Pancreas (tissue), 10 donors: ENCODE data around the gene SLC7A7. TPM values are rescaled to one million over a fixed set of nuclear protein-coding genes. Genes with fewer than 3 reads are reported as not detected.
"Not testable (repeated sequence)": the region's sequence is repeated elsewhere in the genome, so short reads cannot be mapped to it uniquely, and the experiment has no call there.

Experiments
- ATAC-seq, 4 donors: fragments of 200-7000 bp; cut with Tn5 transposase; one replicate each; pipeline versions ENCODE4 v1.8.0 to v1.9.1; 2020; ENCODE audit warnings: mild to moderate bottlenecking in 4 of 4, moderate library complexity in 4 of 4
- DNase-seq, 6 donors: peaks; one replicate each; pipeline ENCODE4 v3.0.0-alpha.2; 2020
- FAIRE-seq: peaks from 2 replicates; lab custom pipeline; 2012; peaks lifted over from hg19 to GRCh38; lab: Jason Lieb, UNC
- H3K27ac ChIP-seq, 4 donors: fragments of 200-600 bp; sonication (generic); 1 replicate in 3 of 4; 2 replicates in 1 of 4; pipeline versions ENCODE4 v1.5.0 to v1.8.0; 2020
- H3K27me3 ChIP-seq, 4 donors: fragments of 200-600 bp; one replicate each; pipeline ENCODE4 v1.8.0; 2021
- H3K36me3 ChIP-seq, 3 donors: fragments of 200-600 bp; sonication (generic) in 1 of 3; one replicate each; pipeline versions ENCODE4 v1.5.0 to v1.8.0; 2020 to 2021
- H3K4me1 ChIP-seq, 3 donors: fragments of 200-600 bp; one replicate each; pipeline ENCODE4 v1.8.0; 2021
- H3K4me3 ChIP-seq, 4 donors: fragments of 200-600 bp; sonication (generic) in 2 of 4; one replicate each; pipeline versions ENCODE4 v1.5.0 to v1.8.0; 2020 to 2021
- H3K9me3 ChIP-seq, 4 donors: fragments of 200-600 bp; one replicate each; pipeline ENCODE4 v1.8.0; 2021
- CTCF ChIP-seq, 4 donors: fragments of 200-600 bp; sonication (generic) in 3 of 4; IDR thresholded peaks; one replicate each; pipeline versions ENCODE4 v1.5.0 to v1.8.0; 2021; ENCODE audit warnings: antibody characterized with exemption in 4 of 4
- WGBS, 2 donors: extraction: QIAGEN DNeasy Blood & Tissue Kit; methylation state at CpG; one replicate each; pipeline ENCODE4 v1.1.7; 2013; 5-methylcytosine and 5-hydroxymethylcytosine counted together
- intact Hi-C, 3 donors: fragments of 100-400 bp; cut with DNase I; formaldehyde crosslinking; loops; one replicate each; pipeline versions ENCODE4 v1.11.1 to v1.14.2; 2022
- polyA plus RNA-seq, 2 donors: library from polyadenylated mRNA; stranded (reverse); fragments of 200-250 nt; gene quantifications; one replicate each; pipeline ENCODE4 v1.2.3, GENCODE V29; 2013
- total RNA-seq, 6 donors: library from RNA; stranded (reverse); fragmentation: NEBNext Ultra II Directional in 4 of 6; extraction: Animal tissue kit (Norgen Biotek cat#: 25700) in 4 of 6; gene quantifications; one replicate each; pipeline versions ENCODE4 v1.2.1 to v1.2.4, GENCODE V29; 2021 to 2023
- donor health status: healthy with polysubstance abuse.
- donor health status: DM: no; HTN: no; CAD: no; lungs with moderate emphysema.
- donor health status: DM: no; HTN: no; CAD: no.
- donor health status: control.
- donor health status: control.
- donor health status: Bipolar disorder and iron deficiency.
- donor health status: DM: yes; HTN: yes; CAD: no.
- donor health status: DM: no; HTN: no; CAD: no.
- donor health status: DM: no; HTN: no; CAD: no.
- donor health status: DM: yes; HTN: yes; CAD: no.

Gene SLC7A7
- total and polyA plus RNA-seq, 8 donors, result 2.9 to 13.1 (median 5.7) TPM

DNA sequence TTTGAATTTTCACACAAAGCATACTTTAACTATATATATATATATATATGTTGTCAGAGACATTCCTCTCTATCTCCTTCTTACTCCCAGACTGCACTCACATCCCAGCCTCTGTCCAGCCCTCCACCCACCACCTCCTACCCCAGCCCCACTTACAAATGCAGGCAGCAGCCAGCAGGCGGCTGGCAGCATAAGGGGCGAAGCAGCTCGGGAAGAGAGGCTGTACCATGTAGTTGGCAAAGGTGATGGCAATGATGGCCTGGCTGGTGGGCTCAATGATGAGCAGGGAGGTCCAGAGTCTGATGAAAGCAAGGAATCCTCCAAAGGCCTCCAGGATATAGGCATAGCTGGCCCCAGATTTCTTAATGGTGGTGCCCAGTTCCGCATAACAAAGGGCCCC, 2.5 kb downstream of the SLC7A7 start:
- TF ChIP-seq CTCF (IDR thresholded peaks at IDR 0.05), result no peak
- intact Hi-C loops, result no loop called here
- no peaks in the 10 kb centered on the region for H3K36me3 ChIP-seq
- no peak for DNase-seq
- no peaks in the 10 kb centered on the region for H3K9me3 ChIP-seq
- WGBS, 2 donors, result 86 to 98% methylated on average over 4 of the region's 4 CpGs
- no peak for ATAC-seq
- no peaks in the 10 kb centered on the region for H3K27me3 ChIP-seq
- no peak for FAIRE-seq
- no peak overlapping the region for H3K27ac ChIP-seq
- no peak overlapping the region for H3K4me3 ChIP-seq
- peaks cover 0 to 8% (median 0%) of the 10 kb centered on the region in 3 donors for H3K4me1 ChIP-seq

DNA sequence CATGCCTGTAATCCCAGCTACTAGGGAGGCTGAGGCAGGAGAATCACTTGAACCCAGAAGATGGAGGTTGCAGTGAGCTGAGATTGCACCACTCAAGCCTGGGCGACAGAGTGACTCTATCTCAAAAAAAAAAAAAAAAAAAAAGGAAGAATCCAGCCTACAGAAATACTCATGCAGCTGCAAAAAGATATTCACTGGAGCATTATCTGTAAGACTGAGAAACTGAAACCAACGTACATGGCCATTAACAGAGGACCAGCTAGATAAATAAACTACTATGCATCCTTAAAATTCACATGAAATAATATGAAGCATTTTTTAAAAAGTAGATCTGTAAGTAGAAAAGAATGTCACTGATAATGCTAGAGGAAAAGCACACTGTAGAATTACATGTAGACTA, 3.5 kb downstream of the SLC7A7 start:
- intact Hi-C loops, result no loop called here
- TF ChIP-seq CTCF (IDR thresholded peaks at IDR 0.05), result no peak
- no peak overlapping the region for H3K27ac ChIP-seq

DNA sequence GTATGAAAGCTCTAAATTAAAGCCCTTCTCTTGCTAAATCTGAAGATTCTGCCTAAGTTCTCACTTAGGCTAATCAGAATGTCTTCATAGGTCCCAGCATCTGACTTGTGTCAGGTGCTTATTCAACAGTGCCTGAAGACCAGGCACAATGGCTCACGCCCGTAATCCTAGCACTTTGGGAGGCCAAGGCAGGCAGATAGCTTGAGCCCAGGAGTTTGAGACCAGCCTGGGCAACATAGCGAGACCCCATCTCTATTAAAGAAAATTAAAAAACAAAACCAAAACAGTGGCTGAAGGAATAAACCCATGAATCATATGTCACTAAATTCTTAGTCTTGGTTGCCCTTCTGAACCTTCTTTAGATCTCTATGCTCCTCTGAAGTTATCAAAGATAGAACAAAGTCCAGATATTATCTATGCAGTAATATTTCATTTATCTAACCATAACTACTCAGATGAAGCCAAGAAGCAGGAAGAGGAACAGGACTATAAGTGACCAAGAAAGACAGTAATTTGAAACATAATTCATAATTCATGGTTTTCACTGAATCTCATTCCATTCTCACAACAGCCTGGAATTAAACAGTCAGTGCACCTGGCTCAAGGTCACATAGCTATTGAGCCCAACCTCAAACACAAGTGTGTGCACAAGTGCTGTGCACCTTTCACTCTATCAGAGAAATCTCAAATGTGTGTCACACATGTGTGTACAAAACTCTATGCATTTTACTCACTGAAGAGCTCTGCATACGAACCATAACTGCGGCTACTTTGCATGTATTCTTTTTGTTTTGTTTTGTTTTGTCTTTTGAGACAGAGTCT, 6.6 kb downstream of the SLC7A7 start:
- no peaks in the 10 kb centered on the region for H3K9me3 ChIP-seq
- H3K27me3 ChIP-seq, result no peaks in the 10 kb centered on the region
- no peak overlapping the region for H3K27ac ChIP-seq
- no peak overlapping the region for H3K4me3 ChIP-seq
- ATAC-seq (peak in 2 of 4 donors; percentile 25 to 56), FAIRE-seq (no peak), DNase-seq (no peak)
- no peaks in the 10 kb centered on the region for H3K4me1 ChIP-seq
- H3K36me3 ChIP-seq, result no peaks in the 10 kb centered on the region
- intact Hi-C loops, result no loop called here
- 77 to 79% methylated on average over 5 of the region's 5 CpGs for WGBS, 2 donors
- TF ChIP-seq CTCF (IDR thresholded peaks at IDR 0.05), result no peak

More for the DNA sequence above, 3.5 kb downstream of the SLC7A7 start:
- Histone ChIP-seq H3K4me1 (peaks cover 0 to 5% (median 0%) of the 10 kb centered on the region in 3 donors), H3K4me3 (no peak overlapping the region), H3K27me3 (no peaks in the 10 kb centered on the region), H3K9me3 (no peaks in the 10 kb centered on the region), H3K36me3 (no peaks in the 10 kb centered on the region)
- 67 to 72% methylated on average over 2 of the region's 2 CpGs for WGBS, 2 donors
- DNase-seq (no peak), FAIRE-seq (no peak), ATAC-seq (no peak)

GRCh38 chr14:22807432-22808087, 7.7 kb downstream of the SLC7A7 start:
- no peak for FAIRE-seq

DNA sequence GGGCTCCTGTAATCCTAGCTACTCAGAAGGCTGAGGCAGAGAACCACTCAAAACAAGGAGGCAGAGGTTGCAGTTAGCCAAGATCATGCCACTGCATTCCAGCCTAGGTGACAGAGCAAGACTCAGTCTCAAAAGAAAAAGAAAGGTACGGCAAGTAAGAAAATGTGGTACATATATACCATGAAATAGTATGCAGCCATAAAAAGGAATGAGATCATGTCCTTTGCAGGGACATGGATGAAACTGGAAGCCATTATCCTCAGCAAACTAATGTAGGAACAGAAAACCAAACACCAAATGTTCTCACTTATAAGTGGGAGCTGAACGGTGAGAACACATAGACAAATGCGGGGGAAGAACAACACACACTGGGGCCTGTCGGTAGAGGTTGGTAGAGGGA, 10.0 kb downstream of the SLC7A7 start:
- H3K9me3 ChIP-seq, intact Hi-C loops, ATAC-seq, H3K36me3 ChIP-seq, H3K4me3 ChIP-seq, DNase-seq, H3K27me3 ChIP-seq, H3K27ac ChIP-seq, H3K4me1 ChIP-seq, FAIRE-seq: not testable (repeated sequence)
- 83 to 91% methylated on average over 4 of the region's 4 CpGs for WGBS, 2 donors

More at GRCh38 chr14:22807432-22808087, 7.7 kb downstream of the SLC7A7 start:
- Histone ChIP-seq H3K4me3 (no peak overlapping the region), H3K4me1 (no peaks in the 10 kb centered on the region), H3K27me3 (no peaks in the 10 kb centered on the region), H3K36me3 (no peaks in the 10 kb centered on the region), H3K9me3 (no peaks in the 10 kb centered on the region), H3K27ac (peak overlapping the region in 2 of 4 donors; percentile 2 to 26)
- DNase-seq (peak in 1 of 6 donors; percentile 14), ATAC-seq (peak in 3 of 4 donors; percentile 48 to 70 (median 66))
- 75 to 77% methylated on average over 13 of the region's 13 CpGs for WGBS, 2 donors
- intact Hi-C loops, result no loop called here
- TF ChIP-seq CTCF (IDR thresholded peaks at IDR 0.05), result no peak
